GM13977 (cell line): ENCODE results near the gene PDE4D.

ENCODE experiments used
- DNase-seq: peaks from one replicate; pipeline ENCODE4 v3.0.0; 2012; ENCODE audit warnings: low spot score
- in situ Hi-C: fragments of 300-500 bp; cut with MboI; formaldehyde crosslinking; loops from one replicate; pipeline ENCODE4 v1.12.0; 2022; ENCODE audit warnings: low sequenced_read_pairs, low pct_unique_long_range_greater_than_20kb, mixed read lengths, inconsistent platforms; ENCODE audit not compliant: unreplicated experiment
- TF ChIP-seq, protein P1 (sequence below): IDR thresholded peaks from 2 replicates; pipeline ENCODE4 v1.5.1; 2012; ENCODE audit warnings: mild to moderate bottlenecking, control low read depth; ENCODE audit not compliant: insufficient read depth; ENCODE audit errors: extremely low read depth, missing control alignments

Gene PDE4D

DNA sequence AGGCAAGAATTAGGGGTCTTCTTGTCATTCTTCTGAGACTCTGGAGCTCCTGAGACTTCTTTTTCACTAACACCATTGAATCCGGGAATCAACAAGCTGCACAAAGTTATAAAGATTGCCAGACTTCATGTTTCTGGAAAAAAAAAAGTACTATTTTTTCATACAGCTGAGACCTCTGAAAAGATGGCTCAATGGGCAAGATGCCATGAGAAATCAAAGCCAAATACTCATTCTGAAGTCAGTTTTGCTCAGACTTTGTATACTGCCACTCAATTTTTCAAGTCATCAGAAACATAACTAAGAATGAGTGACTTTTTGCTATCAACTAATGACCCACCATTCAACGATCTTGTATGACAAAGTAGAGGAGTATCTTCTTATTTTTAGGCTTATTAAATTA, 798.7 kb downstream of the PDE4D start:
- TF ChIP-seq, protein P1, sequence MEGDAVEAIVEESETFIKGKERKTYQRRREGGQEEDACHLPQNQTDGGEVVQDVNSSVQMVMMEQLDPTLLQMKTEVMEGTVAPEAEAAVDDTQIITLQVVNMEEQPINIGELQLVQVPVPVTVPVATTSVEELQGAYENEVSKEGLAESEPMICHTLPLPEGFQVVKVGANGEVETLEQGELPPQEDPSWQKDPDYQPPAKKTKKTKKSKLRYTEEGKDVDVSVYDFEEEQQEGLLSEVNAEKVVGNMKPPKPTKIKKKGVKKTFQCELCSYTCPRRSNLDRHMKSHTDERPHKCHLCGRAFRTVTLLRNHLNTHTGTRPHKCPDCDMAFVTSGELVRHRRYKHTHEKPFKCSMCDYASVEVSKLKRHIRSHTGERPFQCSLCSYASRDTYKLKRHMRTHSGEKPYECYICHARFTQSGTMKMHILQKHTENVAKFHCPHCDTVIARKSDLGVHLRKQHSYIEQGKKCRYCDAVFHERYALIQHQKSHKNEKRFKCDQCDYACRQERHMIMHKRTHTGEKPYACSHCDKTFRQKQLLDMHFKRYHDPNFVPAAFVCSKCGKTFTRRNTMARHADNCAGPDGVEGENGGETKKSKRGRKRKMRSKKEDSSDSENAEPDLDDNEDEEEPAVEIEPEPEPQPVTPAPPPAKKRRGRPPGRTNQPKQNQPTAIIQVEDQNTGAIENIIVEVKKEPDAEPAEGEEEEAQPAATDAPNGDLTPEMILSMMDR, result no peak
- no peak for DNase-seq
- in situ Hi-C loops, result no loop called here

DNA sequence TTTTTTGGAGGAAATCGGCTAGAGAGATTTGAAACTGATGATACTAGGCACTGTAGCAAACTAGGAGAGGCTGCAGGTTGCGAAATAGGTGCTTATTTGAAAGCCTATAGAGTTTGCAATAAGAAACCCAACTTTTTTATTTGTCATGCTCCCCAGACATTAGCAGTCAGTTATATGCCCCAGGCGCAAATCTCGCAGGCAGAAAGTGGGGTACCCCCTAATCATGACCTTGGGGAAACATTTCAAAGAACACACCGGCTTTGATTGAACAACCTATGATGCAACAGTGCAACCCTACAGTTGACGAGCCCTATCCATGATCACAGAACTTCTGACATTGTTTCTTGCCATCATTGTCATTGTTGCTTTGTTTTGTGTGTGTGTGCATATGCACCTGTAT, 800.2 kb downstream of the PDE4D start:
- TF ChIP-seq, protein P1, result no peak
- in situ Hi-C loops, result no loop called here
- DNase-seq, result no peak

DNA sequence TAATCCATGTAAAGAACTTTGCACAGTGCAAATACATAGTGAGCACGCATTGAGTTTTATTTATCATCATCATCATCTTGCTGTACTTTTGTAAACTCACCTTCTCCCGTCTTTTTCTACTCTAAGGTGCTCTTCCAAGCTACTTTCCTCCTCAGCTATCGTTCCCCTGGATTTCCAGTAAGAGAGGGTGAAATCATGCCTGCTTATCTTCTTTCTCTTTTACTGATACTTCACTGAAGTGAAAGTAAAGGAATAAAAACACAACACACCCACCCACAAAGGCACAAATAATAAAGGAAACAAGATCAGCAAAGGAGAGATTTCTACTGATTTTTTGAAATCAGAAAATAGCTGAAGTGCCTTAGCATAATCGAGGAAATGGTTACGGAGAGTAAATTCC, 800.8 kb downstream of the PDE4D start:
- in situ Hi-C loops, result no loop called here
- DNase-seq, result no peak

DNA sequence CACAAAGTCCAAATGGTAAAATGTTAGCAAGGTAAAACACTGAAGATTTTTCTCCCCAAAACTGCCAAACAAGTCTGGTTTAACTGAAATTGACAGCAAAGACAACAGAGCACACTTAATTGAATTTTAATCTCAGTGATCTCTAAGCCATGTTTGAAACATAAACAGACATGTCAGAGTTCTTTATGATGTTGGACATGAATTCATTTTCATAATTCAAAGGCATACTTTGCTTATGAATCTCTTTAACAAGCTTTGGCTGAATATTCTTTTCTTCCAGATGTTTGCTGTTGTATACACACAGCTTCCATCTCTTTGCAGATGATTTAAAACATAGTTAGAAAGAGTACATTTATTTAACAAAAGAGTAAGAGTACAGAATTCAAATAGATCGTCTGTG, 801.6 kb downstream of the PDE4D start:
- in situ Hi-C loops, result no loop called here
- TF ChIP-seq, protein P1, result no peak
- DNase-seq, result no peak

More for the DNA sequence above, 800.8 kb downstream of the PDE4D start:
- TF ChIP-seq, protein P1, result no peak

GRCh38 chr5:59090323-59090722, 803.2 kb downstream of the PDE4D start:
- TF ChIP-seq, protein P1, result no peak
- DNase-seq, result no peak
- in situ Hi-C loops, result no loop called here

DNA sequence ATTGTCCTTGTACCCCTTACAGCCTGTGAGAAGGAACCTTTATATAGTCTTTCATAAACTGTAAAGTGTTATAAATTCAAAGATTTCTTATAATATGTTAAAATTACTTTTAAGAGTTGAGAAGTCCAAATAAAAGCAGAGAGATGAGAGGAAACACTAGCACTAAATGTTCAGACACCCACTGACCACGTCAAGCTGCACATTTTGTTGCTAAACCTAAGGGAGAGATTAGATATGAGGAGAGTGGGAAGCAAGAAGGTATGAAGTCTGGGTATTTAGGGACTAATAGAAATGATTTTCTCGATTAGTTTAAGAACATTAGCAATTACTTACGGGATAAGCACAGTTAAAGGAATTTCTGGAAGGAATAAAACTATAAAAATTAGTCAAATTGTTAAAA, 803.8 kb downstream of the PDE4D start:
- TF ChIP-seq, protein P1, result no peak
- in situ Hi-C loops, result no loop called here

DNA sequence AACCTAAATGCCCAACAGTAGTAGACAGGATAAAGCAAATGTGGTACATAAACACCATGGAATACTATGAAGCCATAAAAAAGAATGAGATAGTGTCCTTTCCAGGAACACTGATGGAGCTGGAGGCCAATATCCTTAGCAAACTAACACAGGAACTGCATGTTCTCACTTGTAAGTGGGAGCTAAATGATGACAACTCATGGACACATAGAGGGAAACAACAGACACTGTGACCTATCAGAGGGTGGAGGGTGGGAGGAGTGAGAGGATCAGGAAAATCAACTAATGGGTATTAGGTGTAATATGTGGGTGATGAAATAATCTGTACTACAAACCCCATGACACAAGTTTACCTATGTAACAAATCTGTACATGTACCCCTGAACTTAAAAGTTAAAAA, 805.0 kb downstream of the PDE4D start:
- DNase-seq, result no peak
- in situ Hi-C loops, result no loop called here
- TF ChIP-seq, protein P1, result no peak

More for the DNA sequence above, 803.8 kb downstream of the PDE4D start:
- no peak for DNase-seq
